Fibroblast of pulmonary artery (primary cell): ENCODE measurements around the gene GDE1.

Experiments used
- DNase-seq: peaks from one replicate; pipeline ENCODE4 v3.0.0-alpha.2; 2010; ENCODE audit warnings: low read depth
- H3K4me3 ChIP-seq: replicated peaks from 2 replicates; pipeline ENCODE4 v1.5.1; 2011; ENCODE audit warnings: low read depth, mild to moderate bottlenecking, control low read depth, low read length, moderate library complexity
- TF ChIP-seq, protein P1 (sequence below): IDR thresholded peaks from 2 replicates; pipeline ENCODE4 v1.5.1; 2011; ENCODE audit warnings: mild to moderate bottlenecking, control low read depth, low read length, inconsistent platforms; ENCODE audit errors: missing control alignments

GDE1 gene

GRCh38 chr16:19481296-19481695 is 40.6 kb downstream of the GDE1 start:
- TF ChIP-seq, protein P1, sequence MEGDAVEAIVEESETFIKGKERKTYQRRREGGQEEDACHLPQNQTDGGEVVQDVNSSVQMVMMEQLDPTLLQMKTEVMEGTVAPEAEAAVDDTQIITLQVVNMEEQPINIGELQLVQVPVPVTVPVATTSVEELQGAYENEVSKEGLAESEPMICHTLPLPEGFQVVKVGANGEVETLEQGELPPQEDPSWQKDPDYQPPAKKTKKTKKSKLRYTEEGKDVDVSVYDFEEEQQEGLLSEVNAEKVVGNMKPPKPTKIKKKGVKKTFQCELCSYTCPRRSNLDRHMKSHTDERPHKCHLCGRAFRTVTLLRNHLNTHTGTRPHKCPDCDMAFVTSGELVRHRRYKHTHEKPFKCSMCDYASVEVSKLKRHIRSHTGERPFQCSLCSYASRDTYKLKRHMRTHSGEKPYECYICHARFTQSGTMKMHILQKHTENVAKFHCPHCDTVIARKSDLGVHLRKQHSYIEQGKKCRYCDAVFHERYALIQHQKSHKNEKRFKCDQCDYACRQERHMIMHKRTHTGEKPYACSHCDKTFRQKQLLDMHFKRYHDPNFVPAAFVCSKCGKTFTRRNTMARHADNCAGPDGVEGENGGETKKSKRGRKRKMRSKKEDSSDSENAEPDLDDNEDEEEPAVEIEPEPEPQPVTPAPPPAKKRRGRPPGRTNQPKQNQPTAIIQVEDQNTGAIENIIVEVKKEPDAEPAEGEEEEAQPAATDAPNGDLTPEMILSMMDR, result no peak
- DNase-seq, result peak; percentile 13
- H3K4me3 ChIP-seq, result no peak overlapping the region

- TF ChIP-seq, protein P1, result no peak
- no peak overlapping the region for H3K4me3 ChIP-seq
- DNase-seq, result no peak
These were observed 42.6 kb downstream of the GDE1 start for GRCh38 chr16:19479302-19479721.

GRCh38 chr16:19478505-19478904 is 43.4 kb downstream of the GDE1 start:
- no peak overlapping the region for H3K4me3 ChIP-seq
- no peak for DNase-seq
- TF ChIP-seq, protein P1, result no peak

GRCh38 chr16:19474617-19475016 is 47.3 kb downstream of the GDE1 start:
- no peak overlapping the region for H3K4me3 ChIP-seq
- TF ChIP-seq, protein P1, result no peak
- no peak for DNase-seq

GRCh38 chr16:19472482-19472881 is 49.4 kb downstream of the GDE1 start:
- no peak for DNase-seq
- no peak overlapping the region for H3K4me3 ChIP-seq
- TF ChIP-seq, protein P1, result no peak

DNA sequence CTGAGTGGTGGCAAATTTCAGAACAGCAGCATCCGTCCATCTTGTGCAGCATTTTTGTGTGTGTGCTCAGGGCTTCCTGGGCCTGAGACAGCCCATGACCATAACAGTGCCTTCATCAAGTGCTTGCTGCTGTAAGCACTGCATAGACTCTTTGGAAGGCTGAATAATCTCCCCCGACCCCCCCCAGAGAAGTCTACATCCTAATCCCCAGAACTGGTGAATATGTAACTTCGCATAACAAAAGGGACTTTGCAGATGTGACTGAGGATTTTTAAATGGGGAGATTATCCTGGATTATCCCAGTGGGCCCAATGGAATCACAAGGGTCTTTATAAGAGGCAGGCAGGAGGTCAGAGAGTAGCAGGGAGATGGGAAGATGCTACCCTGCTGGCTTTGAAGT is 53.6 kb downstream of the GDE1 start:
- TF ChIP-seq, protein P1, result no peak
- DNase-seq, result no peak
- no peak overlapping the region for H3K4me3 ChIP-seq

DNA sequence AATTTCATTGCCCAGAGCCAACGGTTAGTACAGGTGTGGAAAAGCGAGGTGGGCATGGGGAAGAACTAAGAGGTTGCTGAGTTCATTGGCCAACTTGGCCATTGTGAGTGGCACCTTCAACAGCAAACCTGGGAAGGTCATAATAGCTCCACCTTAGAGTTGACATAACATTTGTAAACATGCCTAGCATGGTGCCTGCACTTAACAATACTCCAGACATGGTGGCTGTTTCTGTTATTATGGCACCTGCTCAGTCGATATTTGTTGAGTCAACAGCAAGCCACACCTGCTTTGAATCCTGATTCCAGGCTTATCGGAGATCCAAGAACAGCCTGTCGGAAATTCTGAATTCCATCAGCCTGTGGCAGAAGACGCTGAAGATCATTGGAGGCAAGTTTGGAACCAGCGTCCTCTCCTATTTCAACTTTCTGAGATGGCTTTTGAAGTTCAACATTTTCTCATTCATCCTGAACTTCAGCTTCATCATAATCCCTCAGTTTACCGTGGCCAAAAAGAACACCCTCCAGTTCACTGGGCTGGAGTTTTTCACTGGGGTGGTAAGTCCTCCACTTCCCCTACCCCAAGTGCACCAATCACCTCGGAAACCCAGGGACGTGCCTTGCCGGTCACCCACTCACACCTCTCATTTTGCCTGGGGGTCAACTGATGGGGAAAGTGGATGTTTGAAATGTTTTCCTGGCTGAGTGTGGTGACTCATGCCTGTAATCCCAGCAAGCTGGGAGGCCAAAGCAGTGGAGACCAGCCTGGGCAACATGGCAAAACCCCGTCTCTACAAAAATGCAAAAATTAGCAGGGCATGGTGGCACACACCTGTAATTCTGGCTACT is 58.2 kb downstream of the GDE1 start:
- no peak for DNase-seq
- TF ChIP-seq, protein P1, result no peak
- H3K4me3 ChIP-seq, result no peak overlapping the region
